K562 (cell line): ENCODE results near the gene HLA-F. TPM values are rescaled to one million over a fixed set of nuclear protein-coding genes. Genes with fewer than 3 reads are reported as not detected.

Source experiments
- ATAC-seq: fragments of 200-7000 bp; cut with Tn5 transposase; 3 replicates; pipeline ENCODE4 v1.9.1; 2020; ENCODE audit warnings: moderate library complexity
- BruUV-seq: library from RNA; stranded (reverse); fragments of 400-500 nt; replicated peaks from 2 replicates; lab custom pipeline; 2021; lab: Mats Ljungman, UMichigan
- CTCF ChIA-PET: fragments of 300-600 bp; formaldehyde crosslinking; extraction: SDS; loops from one replicate; lab custom pipeline; 2021; ENCODE audit warnings: low intra/inter-chr PET ratio; lab: Yijun Ruan, JAX
- POLR2A ChIA-PET: fragments of 300-600, 350-650 bp; sonication (Branson Sonifier 250); formaldehyde crosslinking; extraction: SDS; loops from one replicate; lab custom pipeline; 2021; ENCODE audit warnings: antibody characterized with exemption, inconsistent platforms; lab: Yijun Ruan, JAX
- DNase-seq, 4 experiments: peaks; one replicate each; pipeline versions ENCODE4 v3.0.0 to v3.0.0-alpha.2; 2011 to 2018; ENCODE audit warnings: low spot score in 3 of 4, mixed read lengths in 3 of 4; ENCODE audit errors: extremely low read depth in 1 of 4
- FAIRE-seq: peaks from 2 replicates; lab custom pipeline; 2011; peaks lifted over from hg19 to GRCh38; lab: Jason Lieb, UNC
- H2AFZ ChIP-seq: 2 replicates; pipeline ENCODE4 v1.6.0; 2011; ENCODE audit warnings: low read depth, low read length, control low read depth, inconsistent platforms
- H3K27ac ChIP-seq: fragments of 200-600 bp; 3 replicates; pipeline ENCODE4 v1.8.0; 2011; ENCODE audit warnings: low read depth, mild to moderate bottlenecking, control low read depth, inconsistent platforms, low read length, moderate library complexity, mixed read lengths; ENCODE audit errors: extremely low read depth
- H3K27me3 ChIP-seq, 2 experiments: fragments of 300-600 bp in 1 of 2; 2 replicates in 1 of 2; 3 replicates in 1 of 2; pipeline versions ENCODE4 v1.6.0 to v1.8.0; 2011; ENCODE audit warnings: inconsistent platforms in 2 of 2, low read length in 2 of 2, mild to moderate bottlenecking in 1 of 2, mixed read lengths in 1 of 2, moderate library complexity in 1 of 2; ENCODE audit not compliant: control insufficient read depth in 2 of 2, insufficient read depth in 2 of 2
- H3K36me3 ChIP-seq: fragments of 300-600 bp; 3 replicates; pipeline ENCODE4 v1.8.0; 2011; ENCODE audit warnings: mild to moderate bottlenecking, low read length, inconsistent platforms; ENCODE audit not compliant: control insufficient read depth, insufficient read depth
- H3K4me1 ChIP-seq, 2 experiments: fragments of 200-600 bp in 1 of 2; replicated peaks in 1 of 2; 2 replicates in 1 of 2; 3 replicates in 1 of 2; pipeline versions ENCODE4 v1.5.1 to v1.8.0; 2011; ENCODE audit warnings: inconsistent platforms in 2 of 2, low read length in 2 of 2, mild to moderate bottlenecking in 1 of 2, mixed read lengths in 1 of 2, moderate library complexity in 1 of 2; ENCODE audit not compliant: control insufficient read depth in 2 of 2, insufficient read depth in 2 of 2
- H3K4me2 ChIP-seq: 2 replicates; pipeline ENCODE4 v1.6.1; 2011; ENCODE audit warnings: low read length, control low read depth, inconsistent platforms, mixed read lengths; ENCODE audit not compliant: insufficient read depth
- H3K4me3 ChIP-seq: fragments of 200-600 bp; sonication (generic), shearing (Covaris generic); 2 replicates; pipeline ENCODE4 v1.5.1; 2016; ENCODE audit warnings: control low read depth, inconsistent platforms
- H3K79me2 ChIP-seq: fragments of 200-600 bp; 3 replicates; pipeline ENCODE4 v1.8.0; 2011; ENCODE audit warnings: low read length, inconsistent platforms; ENCODE audit not compliant: control insufficient read depth, insufficient read depth
- H3K9ac ChIP-seq, 2 experiments: 2 replicates each; pipeline versions ENCODE4 v1.6.0 to v1.6.1; 2011; ENCODE audit warnings: low read depth in 2 of 2, low read length in 2 of 2, control low read depth in 1 of 2, inconsistent platforms in 1 of 2, mild to moderate bottlenecking in 1 of 2, mixed read lengths in 1 of 2; ENCODE audit not compliant: insufficient read depth in 1 of 2
- H3K9me1 ChIP-seq: one replicate; pipeline ENCODE4 v1.6.0; 2011; ENCODE audit warnings: inconsistent platforms, mild to moderate bottlenecking, low read length, moderate library complexity; ENCODE audit not compliant: control insufficient read depth, insufficient read depth
- H3K9me3 ChIP-seq: replicated peaks from 2 replicates; pipeline ENCODE4 v1.5.1; 2011; ENCODE audit warnings: low read depth, low read length, inconsistent platforms; ENCODE audit not compliant: control insufficient read depth, insufficient read depth
- H4K20me1 ChIP-seq: replicated peaks from 2 replicates; pipeline ENCODE4 v1.6.1; 2011; ENCODE audit warnings: low read length, inconsistent platforms, mixed read lengths; ENCODE audit not compliant: control insufficient read depth, insufficient read depth
- BDP1 ChIP-seq: IDR thresholded peaks from 3 replicates; pipeline ENCODE4 v1.6.1; 2011; ENCODE audit not compliant: insufficient read length, insufficient read depth
- CBFB ChIP-seq: sonication (generic); formaldehyde crosslinking; IDR thresholded peaks from 2 replicates; pipeline ENCODE4 v1.4.0; 2020; ENCODE audit warnings: mild to moderate bottlenecking, missing genetic modification reagents
- CCNT2 ChIP-seq: IDR thresholded peaks from 2 replicates; pipeline ENCODE4 v1.6.1; 2011; ENCODE audit warnings: borderline replicate concordance, low read depth, mild to moderate bottlenecking, moderate library complexity, mixed read lengths, low read length; ENCODE audit not compliant: insufficient read length; ENCODE audit errors: extremely low read depth
- CHD2 ChIP-seq: IDR thresholded peaks from 2 replicates; pipeline ENCODE4 v1.6.1; 2011; ENCODE audit warnings: low read depth, low read length
- FOXO4 ChIP-seq: fragments of 450-650 bp; formaldehyde crosslinking; IDR thresholded peaks from 2 replicates; pipeline ENCODE4 v1.4.0; 2020; ENCODE audit warnings: mild to moderate bottlenecking, moderate library complexity
- HNRNPH1 ChIP-seq: fragments of 200-400 bp; formaldehyde crosslinking; optimal IDR thresholded peaks from 2 replicates; pipeline ENCODE3; 2017; ENCODE audit warnings: low read depth, mild to moderate bottlenecking, low read length, moderate library complexity
- PRPF4 ChIP-seq: fragments of 200-400 bp; formaldehyde crosslinking; IDR thresholded peaks from one replicate; pipeline ENCODE4 v1.6.1; 2017; ENCODE audit warnings: low read length, low read depth, mild to moderate bottlenecking; ENCODE audit not compliant: insufficient read depth, poor library complexity, severe bottlenecking
- PURB ChIP-seq: sonication (generic); formaldehyde crosslinking; IDR thresholded peaks from 2 replicates; pipeline ENCODE4 v1.9.0; 2021; ENCODE audit warnings: low read depth, mild to moderate bottlenecking, missing genetic modification reagents
- SAP30 ChIP-seq: fragments of 200-600 bp; sonication (generic); IDR thresholded peaks from 2 replicates; pipeline ENCODE4 v1.6.1; 2012; ENCODE audit warnings: borderline replicate concordance, low read depth, mild to moderate bottlenecking, moderate library complexity, low read length, control low read depth, inconsistent platforms; ENCODE audit not compliant: insufficient read depth, poor library complexity, severe bottlenecking
- SUPT5H ChIP-seq: fragments of 450-650 bp; IDR thresholded peaks from 2 replicates; pipeline ENCODE4 v1.6.1; 2016
- WGBS: fragments of 100-300 bp; shearing (Covaris generic); methylation state at CpG from one replicate; pipeline ENCODE4 v1.1.6; 2016; ENCODE audit warnings: low coverage, mixed read lengths; ENCODE audit not compliant: insufficient coverage; ENCODE audit errors: missing lambda C conversion rate; 5-methylcytosine and 5-hydroxymethylcytosine counted together
- in situ Hi-C: fragments of 300-500 bp; cut with MboI; formaldehyde crosslinking; loops from 4 replicates; pipeline ENCODE4 v1.15.0; 2018; ENCODE audit warnings: inconsistent platforms, mixed read lengths
- intact Hi-C: fragments of 100-400 bp; cut with micrococcal nuclease; formaldehyde crosslinking; loops from 2 replicates; pipeline ENCODE4 v1.14.2; 2022
- polyA plus RNA-seq, 8 experiments: library from polyadenylated mRNA; depleted of rRNA in 4 of 8; stranded (reverse) in 5 of 8; unstranded in 3 of 8; fragments of >200 nt; fragmentation: Nextera tagmentation in 2 of 8; fragmentation: Illumina TruSeq in 1 of 8; extraction: Ambion mirVana in 2 of 8; extraction: Trizol in 1 of 8; gene quantifications; 2 replicates each; pipeline versions ENCODE4 v1.2.1 to v1.2.3, GENCODE V29; 2011 to 2014; ENCODE audit warnings: inconsistent platforms in 1 of 8, missing spikeins in 1 of 8
- total RNA-seq, 7 experiments: library from RNA; depleted of rRNA in 6 of 7; stranded (reverse); fragments of >200 nt in 6 of 7; fragmentation: Illumina TruSeq in 2 of 7; extraction: Trizol in 2 of 7; gene quantifications; 2 replicates each; pipeline versions ENCODE4 v1.2.1 to v1.2.3, GENCODE V29; 2011 to 2021; ENCODE audit warnings: low replicate concordance in 1 of 7

HLA-F gene
- total and polyA plus RNA-seq, 9 of the 15 experiments (the other 6 are each of a cell fraction or from before 2014, with no cell fraction given), result 0.40 to 0.76 (median 0.46) TPM; not detected in 6

GRCh38 chr6:29727637-29728036 is 4.4 kb downstream of the HLA-F start:
- POLR2A ChIA-PET, result interaction anchor here (0.7 to 1.2 kb wide), 3 partner anchors 10 to 22 kb away, joined by 3 to 5 read pairs (median 3); no protein-coding TSS in a partner anchor
- no peak overlapping the region for H3K9ac ChIP-seq
- BruUV-seq, result no TSS peak
- H3K79me2 ChIP-seq, result no peaks in the 10 kb centered on the region
- FAIRE-seq, result no peak
- WGBS, result 3% methylated on average over 2 of the region's 2 CpGs
- in situ Hi-C loops (loop anchor here (25.0 kb wide), 1 partner anchor 110 kb away; the partner anchor contains the start of gene HLA-G), intact Hi-C loops (no loop called here)
- peaks cover 0 to 10% of the 10 kb centered on the region in 2 experiments; a peak in 2 of 5 replicates for H3K4me1 ChIP-seq
- no peak for ATAC-seq
- H3K27me3 ChIP-seq, result peaks cover 2 to 34% of the 10 kb centered on the region in 2 experiments; a peak in 2 of 5 replicates
- no peak overlapping the region for H3K4me3 ChIP-seq
- TF ChIP-seq PRPF4, result no peak
- TF ChIP-seq CCNT2, result no peak
- TF ChIP-seq SAP30, result no peak
- no peak for TF ChIP-seq PURB
- TF ChIP-seq BDP1, result no peak
- TF ChIP-seq CHD2, result no peak
- TF ChIP-seq SUPT5H, result no peak
- TF ChIP-seq FOXO4 (CRISPR knock-in tag), result no peak
- TF ChIP-seq HNRNPH1, result no peak
- TF ChIP-seq CBFB, result no peak
- CTCF ChIA-PET, result no interaction called here
- H3K4me2 ChIP-seq, result no peak overlapping the region
- H2AFZ ChIP-seq, result no peak overlapping the region
- no peak for DNase-seq
- no peaks in the 10 kb centered on the region for H3K9me3 ChIP-seq
- no peak overlapping the region for H3K27ac ChIP-seq
- H3K36me3 ChIP-seq, result no peaks in the 10 kb centered on the region
- no peaks in the 10 kb centered on the region for H4K20me1 ChIP-seq
- H3K9me1 ChIP-seq, result no peaks in the 10 kb centered on the region
